NCI-H345 (cell line): ENCODE data around the gene OR14A16.

ENCODE experiments used
- DNase-seq: peaks from one replicate; lab custom pipeline; 2025; lab: John Stamatoyannopoulos, UW

OR14A16 gene, protein sequence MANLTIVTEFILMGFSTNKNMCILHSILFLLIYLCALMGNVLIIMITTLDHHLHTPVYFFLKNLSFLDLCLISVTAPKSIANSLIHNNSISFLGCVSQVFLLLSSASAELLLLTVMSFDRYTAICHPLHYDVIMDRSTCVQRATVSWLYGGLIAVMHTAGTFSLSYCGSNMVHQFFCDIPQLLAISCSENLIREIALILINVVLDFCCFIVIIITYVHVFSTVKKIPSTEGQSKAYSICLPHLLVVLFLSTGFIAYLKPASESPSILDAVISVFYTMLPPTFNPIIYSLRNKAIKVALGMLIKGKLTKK

DNA sequence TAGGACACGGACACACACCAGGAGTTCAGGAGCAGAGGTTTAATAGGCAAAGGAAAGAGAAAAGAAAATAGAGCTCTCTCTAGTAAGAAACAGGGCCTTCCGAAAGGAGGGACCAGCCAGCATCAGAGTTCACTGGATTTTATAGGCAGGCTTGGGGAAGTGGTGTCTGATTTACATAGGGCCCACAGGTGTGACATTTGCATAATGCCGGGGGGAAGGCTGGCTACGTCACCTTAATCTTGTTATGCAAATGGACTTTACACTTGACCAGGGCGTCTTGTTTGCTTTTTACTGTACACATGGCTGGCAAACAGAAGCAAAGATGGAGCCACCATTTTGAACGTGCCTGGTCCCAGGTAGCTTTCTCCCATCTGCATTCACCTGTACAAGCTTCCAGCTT lies at the start of gene OR14A16:
TSS of gene OR14A16 (minus strand) at position 97 of the 400 bp plus-strand sequence. CDS start 8,390 bp downstream, outside the sequence.
- no peak for DNase-seq

DNA sequence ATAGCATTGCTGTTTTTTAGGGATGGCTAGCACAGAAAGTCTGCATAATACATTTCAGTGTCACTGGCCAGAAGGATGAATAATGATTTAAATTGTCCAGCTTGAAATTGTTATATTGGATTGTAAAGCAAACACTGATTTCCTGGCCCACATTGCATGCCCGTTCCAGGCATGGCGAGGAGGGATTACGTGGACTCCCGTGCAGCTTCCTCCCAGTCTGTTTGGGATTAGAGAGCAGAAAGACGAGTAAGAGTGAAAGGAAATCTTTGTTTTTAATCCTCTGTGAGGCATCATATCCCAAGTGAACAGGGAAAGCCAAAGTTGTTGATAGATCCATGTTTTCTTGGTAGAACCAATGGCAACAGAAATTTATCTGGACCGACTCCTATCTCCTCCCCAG lies 41.5 kb upstream of the OR14A16 start:
- no peak for DNase-seq

DNA sequence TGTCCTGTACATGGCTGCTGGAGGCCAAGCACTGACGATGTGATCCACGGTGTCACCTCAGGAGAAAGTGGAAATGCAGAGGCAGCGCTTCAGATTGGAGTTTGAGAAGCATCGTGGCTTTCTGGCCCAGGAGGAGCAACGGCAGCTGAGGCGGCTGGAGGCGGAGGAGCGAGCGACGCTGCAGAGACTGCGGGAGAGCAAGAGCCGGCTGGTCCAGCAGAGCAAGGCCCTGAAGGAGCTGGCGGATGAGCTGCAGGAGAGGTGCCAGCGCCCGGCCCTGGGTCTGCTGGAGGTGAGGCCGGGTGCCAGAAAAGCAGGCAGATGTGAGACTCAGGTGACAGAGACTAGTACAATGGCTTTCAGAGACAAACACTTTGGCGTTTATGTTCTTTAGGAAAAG lies 40.7 kb upstream of the OR14A16 start:
- no peak for DNase-seq

DNA sequence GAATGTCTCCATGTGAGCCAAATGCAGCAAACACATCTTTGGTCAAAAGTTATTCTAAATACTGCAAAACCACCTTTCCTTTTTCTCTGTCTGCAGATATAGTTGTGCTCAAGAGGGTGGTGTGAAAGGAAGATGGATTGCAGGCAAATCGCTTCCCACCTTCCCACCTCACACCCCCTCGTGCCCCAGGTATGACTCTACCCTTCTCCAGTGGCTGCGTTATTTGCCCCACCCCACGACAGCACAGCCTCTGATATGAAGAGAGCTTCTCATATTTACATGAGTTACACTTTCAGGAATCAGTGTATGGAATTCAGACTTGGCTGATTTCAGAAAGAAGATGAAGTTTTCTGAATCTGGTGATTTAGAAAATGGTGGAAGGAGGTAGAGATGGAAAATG lies 38.8 kb upstream of the OR14A16 start:
- DNase-seq, result no peak

DNA sequence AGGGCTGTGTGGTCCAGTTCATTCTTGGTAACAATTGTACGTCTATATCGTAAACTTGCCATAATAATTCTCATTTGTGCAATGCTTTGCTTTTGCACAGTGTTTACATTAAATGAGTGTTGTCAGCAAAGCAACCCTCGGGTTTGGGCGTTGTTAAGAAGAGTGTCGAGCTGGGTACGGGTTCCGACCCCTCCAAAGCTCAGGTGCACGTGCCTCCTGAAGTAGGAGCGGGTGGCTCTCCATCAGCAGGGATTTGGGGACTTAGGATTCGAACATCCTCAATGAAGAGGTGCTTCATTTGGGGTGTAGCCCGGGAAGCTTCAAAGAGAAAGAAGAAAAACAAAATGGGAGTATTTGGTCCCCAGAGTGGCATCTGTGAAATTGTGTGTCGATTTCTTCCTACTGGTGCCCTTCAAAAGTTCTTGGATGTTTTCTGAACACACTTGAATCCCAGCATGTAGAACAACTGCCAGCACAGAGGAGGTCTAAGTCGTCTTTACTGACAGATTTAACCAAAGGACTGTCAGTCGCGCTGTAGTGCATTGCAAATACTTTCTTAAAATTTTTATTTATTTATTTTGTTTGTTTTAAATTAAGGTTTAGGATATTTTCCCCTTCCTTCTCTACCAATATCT lies 34.2 kb upstream of the OR14A16 start:
- DNase-seq, result no peak

DNA sequence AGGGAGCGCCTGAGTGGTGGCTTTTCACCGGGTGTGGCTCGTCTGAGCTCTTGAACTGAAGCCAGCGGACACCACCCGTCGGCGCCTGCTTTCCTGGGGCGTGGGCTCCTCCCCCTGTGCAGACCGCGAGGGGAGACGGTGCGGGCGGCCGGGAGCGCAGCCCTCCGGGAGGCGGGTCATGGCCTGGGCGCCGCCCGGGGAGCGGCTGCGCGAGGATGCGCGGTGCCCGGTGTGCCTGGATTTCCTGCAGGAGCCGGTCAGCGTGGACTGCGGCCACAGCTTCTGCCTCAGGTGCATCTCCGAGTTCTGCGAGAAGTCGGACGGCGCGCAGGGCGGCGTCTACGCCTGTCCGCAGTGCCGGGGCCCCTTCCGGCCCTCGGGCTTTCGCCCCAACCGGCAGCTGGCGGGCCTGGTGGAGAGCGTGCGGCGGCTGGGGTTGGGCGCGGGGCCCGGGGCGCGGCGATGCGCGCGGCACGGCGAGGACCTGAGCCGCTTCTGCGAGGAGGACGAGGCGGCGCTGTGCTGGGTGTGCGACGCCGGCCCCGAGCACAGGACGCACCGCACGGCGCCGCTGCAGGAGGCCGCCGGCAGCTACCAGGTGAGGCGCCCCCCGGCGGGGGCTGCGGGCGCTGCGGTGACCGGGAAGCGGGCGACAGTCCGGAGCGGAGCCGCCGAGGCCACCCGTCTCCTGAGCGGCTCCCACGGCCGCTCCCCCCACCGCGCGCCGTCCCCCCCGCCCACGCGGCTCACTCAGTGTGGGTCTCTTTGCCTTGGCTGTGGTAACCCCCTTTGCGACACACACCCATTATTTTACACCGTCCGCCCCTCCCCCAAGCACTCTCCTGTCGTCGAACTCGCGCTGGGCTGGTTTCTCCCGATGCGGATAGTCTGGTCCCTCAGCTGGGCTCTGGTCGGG lies 33.4 kb upstream of the OR14A16 start, which contains the start of gene TRIM58:
TSS of gene TRIM58 (plus strand) at position 119 of the 916 bp plus-strand sequence. CDS start at position 179, 60 bp downstream.
- no peak for DNase-seq

DNA sequence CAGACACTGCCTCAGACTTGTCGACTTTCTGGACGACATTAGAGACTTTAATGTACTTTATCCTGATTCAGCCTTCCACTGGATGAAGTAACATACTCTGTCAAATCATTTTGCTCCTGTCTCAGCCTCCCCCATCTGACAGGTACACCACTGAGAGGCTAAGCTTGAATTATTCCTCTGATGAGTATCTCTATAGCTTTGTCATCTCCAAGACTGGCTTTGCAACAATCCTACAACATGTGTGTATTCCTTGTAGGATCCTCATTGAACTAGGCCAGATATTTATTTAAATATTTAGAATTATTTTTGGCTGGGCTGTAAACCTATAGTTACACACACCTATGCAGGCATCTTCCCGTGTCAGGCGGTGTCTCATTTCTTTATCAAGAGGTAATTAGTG lies 32.0 kb upstream of the OR14A16 start:
- DNase-seq, result no peak

DNA sequence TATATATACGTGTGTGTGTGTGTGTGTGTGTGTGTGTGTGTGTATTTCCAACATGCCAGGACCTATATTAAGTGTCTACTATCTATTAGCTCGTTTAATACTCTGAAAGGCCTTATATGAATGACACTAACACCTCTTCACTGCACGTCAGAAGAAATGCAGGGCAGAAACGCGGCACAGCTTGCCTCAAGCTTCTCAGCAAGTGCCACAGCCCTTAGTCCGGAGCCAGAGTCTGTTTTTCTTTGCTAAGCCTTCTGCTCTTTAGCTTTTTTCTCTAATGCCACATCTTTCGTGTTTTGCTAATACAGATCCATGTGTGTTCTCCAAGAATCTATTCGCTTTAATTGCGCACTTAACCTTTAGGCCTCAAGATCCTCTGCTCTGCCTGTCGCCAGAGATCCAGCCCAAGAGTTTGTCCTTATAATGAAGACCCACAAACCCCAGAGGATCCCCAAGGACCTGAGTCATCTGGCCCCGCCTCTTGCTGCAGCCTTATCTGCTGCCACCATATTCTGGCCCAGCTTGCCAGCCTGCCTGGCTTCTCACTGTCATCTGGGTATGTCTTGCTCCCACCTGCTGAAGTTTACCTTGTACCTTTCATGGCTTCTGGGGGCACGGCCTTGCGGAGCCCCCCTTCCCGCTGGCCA lies 31.1 kb upstream of the OR14A16 start:
- no peak for DNase-seq

DNA sequence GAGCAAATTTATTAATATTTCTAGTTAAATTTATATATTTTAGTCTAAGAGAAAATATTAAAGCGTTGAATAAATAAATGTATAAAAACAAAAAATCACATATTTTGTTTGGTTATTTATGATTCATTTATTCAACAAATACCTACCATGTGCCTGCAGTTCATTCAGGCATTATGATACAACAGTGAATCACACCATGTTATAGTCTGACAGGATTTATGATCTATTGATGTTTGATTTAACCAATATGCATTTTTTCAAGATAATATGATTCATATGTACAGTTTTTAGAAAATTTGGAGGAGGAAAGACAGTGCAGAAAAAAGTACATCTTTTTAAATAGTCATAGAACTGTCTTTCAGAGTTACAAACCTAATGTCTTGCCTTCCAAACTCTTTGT lies 25.7 kb upstream of the OR14A16 start:
- no peak for DNase-seq

DNA sequence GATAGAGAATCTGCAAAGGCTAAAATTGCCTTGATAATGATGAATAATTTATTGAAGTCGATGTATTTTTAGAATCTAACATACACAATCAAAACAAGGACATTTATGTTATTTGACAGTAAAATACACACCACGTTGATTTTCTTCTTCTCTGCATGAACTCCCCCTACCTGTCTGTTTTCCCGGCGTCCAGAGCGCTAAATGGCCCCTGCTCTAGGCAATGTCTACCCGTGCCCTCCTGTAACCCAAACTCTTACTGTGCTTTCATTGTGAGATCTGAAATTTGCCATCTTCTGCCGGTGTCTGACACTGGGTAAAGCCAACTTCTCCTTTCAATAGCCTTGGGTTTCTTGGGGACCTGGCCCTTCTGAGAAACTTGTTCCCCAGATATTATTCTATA lies 24.4 kb upstream of the OR14A16 start:
- no peak for DNase-seq

DNA sequence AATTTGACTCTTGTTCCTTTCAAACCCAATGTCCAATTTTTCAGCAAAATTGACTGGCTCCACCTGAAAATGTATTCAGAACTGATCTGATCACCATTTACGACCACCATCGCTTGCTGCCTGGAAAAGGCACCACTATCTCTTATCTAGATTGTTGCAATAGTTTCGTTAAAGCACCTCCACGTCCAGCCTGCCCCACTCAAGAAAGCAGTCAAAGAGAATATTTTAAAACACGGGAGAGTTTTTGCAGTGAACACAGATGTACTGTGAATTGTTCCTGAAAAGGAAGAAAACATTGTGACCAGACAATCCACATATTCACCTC lies 21.7 kb upstream of the OR14A16 start:
- DNase-seq, result no peak

DNA sequence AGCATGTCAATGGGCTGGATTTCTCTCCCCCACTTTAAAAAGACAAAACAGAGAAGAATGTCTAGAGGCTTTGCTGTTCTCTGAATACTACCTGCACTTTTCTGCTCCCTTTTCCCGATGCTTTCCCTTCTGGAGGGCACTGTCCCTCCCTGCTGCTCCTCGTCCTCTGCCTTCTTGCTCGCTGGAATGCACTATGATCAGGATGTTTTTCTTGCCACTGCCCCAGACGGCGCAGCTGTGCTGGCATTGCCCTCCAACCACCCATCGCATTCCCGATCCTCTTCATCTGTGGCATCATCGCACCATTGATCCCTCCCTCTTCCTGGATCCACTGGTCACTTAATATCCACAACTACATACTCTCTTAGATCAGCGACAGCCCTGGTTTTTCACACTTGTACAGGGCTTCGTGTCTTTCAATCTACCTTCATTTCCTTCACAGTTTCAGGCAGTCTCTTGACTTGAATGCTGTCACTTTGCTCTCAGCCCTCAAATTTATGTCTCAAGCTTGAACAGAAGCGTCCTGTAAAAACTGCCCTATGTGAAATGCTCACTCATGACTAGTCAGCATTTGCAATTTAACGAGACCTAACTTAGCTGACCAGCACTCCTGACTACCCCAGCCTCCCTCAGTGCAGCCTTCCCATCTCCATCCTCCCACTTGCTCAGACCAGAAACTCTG lies 21.2 kb upstream of the OR14A16 start:
- no peak for DNase-seq

DNA sequence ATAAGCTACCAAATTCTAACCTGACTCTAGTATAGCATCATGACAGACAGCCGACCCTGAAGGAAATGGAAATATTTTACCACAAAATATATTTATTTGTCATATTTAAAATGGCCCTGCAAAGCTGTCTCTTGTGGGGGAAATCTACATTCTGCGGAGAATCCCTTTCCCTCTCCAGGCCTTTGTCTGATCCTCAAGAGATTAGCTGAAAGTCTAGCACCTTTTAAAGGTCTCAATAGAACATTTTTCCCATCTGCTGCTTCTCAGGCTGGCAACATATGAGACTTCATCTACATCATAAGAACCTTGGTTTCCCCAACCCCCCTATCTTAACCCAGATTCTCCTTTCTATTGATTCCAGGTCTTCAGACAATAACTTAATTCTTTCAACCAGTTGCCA lies 19.5 kb upstream of the OR14A16 start:
- DNase-seq, result no peak

DNA sequence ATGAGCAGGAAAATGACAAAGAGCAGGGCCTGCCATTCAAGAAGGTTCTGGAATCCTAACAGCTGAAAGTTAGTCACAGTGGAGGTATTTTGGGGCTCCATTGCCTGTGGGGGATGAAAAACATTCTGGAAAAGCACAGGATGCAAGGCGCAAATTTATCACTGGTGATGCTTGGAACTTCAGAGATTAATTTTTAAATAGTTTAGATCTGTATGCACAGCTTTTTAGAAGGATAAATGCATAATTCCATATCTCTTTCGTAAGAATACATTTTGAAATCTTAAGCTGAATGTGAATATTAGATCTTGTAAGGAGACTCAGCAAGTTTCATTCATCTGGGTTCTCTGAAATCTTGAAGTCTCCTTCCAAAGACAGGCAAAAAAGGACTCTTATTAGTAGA lies 17.9 kb upstream of the OR14A16 start, which contains the start of gene OR11L1:
TSS of gene OR11L1 (minus strand) at position 101 of the 400 bp plus-strand sequence. CDS start at position 101, 0 bp downstream.
- DNase-seq, result no peak

DNA sequence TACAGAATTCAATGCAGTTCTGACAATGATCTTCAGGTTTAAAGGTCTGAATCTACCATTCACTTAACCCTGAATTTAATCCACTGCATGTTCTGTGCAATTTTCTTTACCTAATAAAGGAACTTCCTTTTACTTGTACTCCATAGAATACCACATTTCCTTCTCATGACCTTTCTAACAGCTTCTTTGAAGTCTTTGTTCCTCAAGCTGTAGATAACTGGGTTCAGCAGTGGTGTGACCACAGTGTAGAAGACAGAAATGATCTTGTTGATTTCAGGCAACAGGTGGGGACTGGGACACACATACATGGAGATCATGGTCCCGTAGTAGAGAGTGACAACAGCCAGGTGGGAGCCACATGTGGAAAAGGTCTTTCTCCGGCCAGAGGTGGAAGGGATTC lies 16.9 kb upstream of the OR14A16 start:
- no peak for DNase-seq

DNA sequence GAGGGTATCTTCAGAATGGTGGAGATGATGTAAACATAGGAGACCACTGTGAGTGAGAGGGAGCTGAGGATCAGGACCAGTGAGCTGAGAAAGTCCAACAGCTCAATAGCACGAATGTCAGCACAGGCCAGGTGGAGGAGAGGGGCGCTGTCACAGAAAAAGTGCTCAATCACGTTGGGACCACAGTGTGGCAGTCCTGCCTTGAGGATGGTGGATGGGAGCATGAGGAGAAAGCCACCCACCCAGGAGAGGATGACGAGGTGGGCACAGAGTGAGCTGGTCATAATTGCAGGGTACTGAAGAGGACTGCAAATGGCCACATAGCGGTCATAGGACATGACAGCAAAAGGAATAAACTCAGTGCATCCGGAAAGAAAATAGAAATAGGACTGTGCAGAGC lies 9.7 kb upstream of the OR14A16 start:
- DNase-seq, result no peak

DNA sequence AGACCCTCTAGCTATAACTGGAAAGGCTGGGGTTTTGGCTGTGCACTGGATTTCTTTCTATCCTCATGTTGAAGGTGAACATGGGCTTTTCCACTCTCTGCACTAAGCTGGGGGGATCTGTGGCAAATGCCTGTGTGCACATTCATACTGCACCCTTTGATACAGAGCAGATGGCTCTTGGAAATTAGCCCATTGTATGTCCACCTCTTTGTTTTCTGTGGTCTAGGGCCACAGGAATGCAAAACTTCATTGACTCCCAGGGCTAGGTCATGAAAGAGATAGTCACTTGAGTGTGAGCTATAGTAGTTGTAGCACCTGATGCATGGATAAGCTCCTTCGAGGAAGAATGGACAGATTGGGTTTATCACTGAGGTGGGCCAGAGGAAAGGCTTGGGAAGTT lies 5.7 kb upstream of the OR14A16 start:
- DNase-seq, result no peak

DNA sequence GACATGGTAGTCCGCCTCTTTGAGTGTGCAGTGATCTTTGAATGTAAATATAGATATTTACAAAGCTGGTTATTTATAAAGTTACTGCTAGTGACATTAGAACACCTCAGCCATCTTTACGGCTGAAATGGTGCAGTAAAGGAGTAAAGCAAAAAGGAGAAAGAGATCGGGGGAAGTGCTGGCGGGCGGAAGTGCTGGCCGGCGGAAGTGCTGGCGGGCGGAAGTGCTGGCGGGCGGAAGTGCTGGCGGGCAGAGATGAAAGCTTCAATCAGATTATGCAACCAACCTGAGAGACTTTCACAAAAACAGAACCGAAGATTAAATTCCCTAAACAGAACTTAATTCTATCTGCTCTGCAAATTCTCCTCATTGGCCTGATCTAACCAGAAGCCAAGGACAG lies 1.4 kb upstream of the OR14A16 start:
- DNase-seq, result no peak

DNA sequence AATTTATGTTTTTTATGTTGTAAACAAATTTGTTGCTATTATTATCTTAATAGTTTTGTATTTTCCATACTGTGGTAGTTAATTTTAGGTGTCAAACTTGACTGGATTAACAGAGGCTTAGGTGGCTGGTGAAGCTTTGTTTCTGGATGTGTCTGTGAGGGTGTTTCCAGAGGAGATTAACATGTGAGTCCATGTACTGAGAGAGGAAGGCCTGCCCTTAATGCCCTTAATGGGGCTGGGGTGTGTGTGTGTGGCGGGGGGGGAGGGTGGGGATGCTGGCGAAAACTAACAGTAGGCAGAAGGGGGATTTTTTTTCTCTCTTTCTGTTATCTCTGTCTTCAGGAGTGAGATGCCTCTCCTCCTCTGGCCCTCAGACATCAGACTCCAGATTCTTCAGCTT lies 1.9 kb downstream of the OR14A16 start:
- no peak for DNase-seq

DNA sequence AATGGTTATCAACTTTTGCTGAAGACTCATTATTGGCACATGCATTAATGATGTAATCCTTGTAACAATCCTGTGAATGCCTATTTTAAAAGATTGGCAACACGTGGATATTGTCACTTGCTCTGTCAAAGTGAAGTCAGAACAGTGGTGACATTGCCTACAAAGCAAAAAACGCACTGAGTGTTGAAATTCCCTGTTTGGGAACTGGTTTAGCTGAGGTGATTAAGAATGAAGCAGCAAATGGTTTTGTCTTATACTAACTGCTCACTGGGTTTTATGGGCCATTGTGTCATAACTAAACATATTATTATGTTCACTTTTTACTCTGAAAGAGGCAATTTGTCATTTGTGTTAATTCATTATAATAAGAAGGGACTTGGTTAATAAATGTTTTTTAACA lies 11.3 kb downstream of the OR14A16 start:
- DNase-seq, result no peak

DNA sequence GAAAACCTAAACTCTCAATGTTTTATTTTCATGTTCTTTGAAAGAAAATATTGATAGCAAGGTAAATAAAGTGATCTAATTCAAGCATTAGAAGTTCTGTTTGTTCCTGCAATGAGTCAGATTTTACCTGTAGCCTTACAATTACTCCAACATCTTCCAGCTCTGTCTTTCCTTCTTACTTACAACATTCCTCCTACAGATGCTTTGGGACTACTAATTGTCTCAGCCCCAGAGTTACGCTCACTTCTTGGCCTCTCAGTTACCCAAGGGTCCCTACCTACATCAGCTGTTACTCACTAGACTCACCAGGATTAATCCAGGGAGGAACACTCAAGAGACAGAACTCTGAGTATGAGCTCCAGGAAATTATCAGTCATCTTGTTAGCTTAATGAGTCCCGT lies 26.4 kb downstream of the OR14A16 start:
- no peak for DNase-seq

DNA sequence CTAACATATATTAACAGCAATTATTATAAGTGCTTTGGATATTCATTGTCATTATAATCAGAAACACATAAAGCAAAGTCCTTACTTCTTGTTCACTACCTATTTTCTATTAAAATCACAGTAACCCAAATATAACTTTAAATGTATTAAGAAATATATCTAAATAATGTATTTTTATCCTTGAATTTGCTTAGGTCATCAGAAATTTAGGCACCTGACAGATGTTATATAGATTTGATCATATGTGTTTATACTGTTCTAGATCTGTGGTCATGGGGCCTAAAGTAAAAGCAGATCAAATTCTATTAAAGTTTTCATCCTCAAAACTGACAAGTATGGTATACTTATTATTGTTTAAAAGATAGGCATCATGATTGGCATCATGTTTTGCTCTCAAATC lies 54.3 kb downstream of the OR14A16 start:
- no peak for DNase-seq
